Adrenal gland (tissue), 12 donors: ENCODE measurements around the gene PDE10A. TPM values are rescaled to one million over a fixed set of nuclear protein-coding genes. Genes with fewer than 3 reads are reported as not detected.
"Not testable (repeated sequence)": the region's sequence is repeated elsewhere in the genome, so short reads cannot be mapped to it uniquely, and the experiment has no call there.

Experiments used
- DNase-seq, 7 donors: peaks; one replicate each; pipeline ENCODE4 v3.0.0-alpha.2; 2019 to 2020
- H3K27ac ChIP-seq, 5 donors: fragments of 200-600 bp; sonication (generic) in 4 of 5; 1 replicate in 3 of 5; 2 replicates in 2 of 5; pipeline versions ENCODE4 v1.5.1 to v1.8.0; 2016 to 2020; ENCODE audit warnings: mild to moderate bottlenecking in 1 of 5
- H3K27me3 ChIP-seq: fragments of 200-600 bp; 2 replicates; pipeline ENCODE4 v1.8.0; 2021
- H3K36me3 ChIP-seq, 2 donors: fragments of 200-600 bp; replicated peaks in 1 of 2; 1 replicate in 1 of 2; 2 replicates in 1 of 2; pipeline versions ENCODE4 v1.5.1 to v1.8.0; 2018 to 2022
- H3K4me1 ChIP-seq, 2 donors: fragments of 200-600 bp; replicated peaks in 1 of 2; 1 replicate in 1 of 2; 2 replicates in 1 of 2; pipeline versions ENCODE4 v1.5.1 to v1.8.0; 2018 to 2021
- H3K4me3 ChIP-seq, 4 donors: fragments of 200-600 bp; sonication (generic) in 3 of 4; one replicate each; pipeline ENCODE4 v1.5.1; 2016 to 2018
- H3K9me3 ChIP-seq, 3 donors: fragments of 200-600 bp; sonication (generic) in 1 of 3; replicated peaks in 1 of 3; 1 replicate in 2 of 3; 2 replicates in 1 of 3; pipeline versions ENCODE4 v1.5.1 to v1.8.0; 2016 to 2021
- POLR2A ChIP-seq, 2 donors: fragments of 450-650 bp; IDR thresholded peaks; one replicate each; pipeline ENCODE4 v1.6.1; 2017; ENCODE audit warnings: antibody characterized with exemption in 2 of 2, mild to moderate bottlenecking in 2 of 2, moderate library complexity in 1 of 2
- WGBS, 4 donors: extraction: QIAGEN DNeasy Blood & Tissue Kit in 2 of 4; methylation state at CpG; one replicate each; pipeline versions ENCODE4 v1.1.5 to v1.1.7; 2013 to 2017; 5-methylcytosine and 5-hydroxymethylcytosine counted together
- intact Hi-C, 2 donors: fragments of 100-400 bp; cut with DNase I; formaldehyde crosslinking; loops; one replicate each; pipeline versions ENCODE4 v1.14.1 to v1.15.0; 2022 to 2023
- polyA plus RNA-seq, 3 donors: library from polyadenylated mRNA; stranded (reverse); fragments of 200-250 nt in 2 of 3; fragments of 350-450 nt in 1 of 3; fragmentation: Illumina TruSeq in 1 of 3; extraction: RNeasy Lipid Tissue Mini Kit (QIAGEN cat#74804) in 1 of 3; gene quantifications; one replicate each; pipeline ENCODE4 v1.2.3, GENCODE V29; 2013 to 2014
- total RNA-seq, 9 donors: library from RNA; depleted of rRNA in 4 of 9; stranded (reverse); fragments of >200 nt in 4 of 9; fragments of 120-200 nt in 1 of 9; fragmentation: NEBNext Ultra II Directional in 1 of 9; extraction: Animal tissue kit (Norgen Biotek cat#: 25700) in 1 of 9; gene quantifications; one replicate each; pipeline versions ENCODE4 v1.1.0 to v1.2.4, GENCODE V29; 2013 to 2023
- TF ChIP-seq, protein P1 (sequence below), 6 experiments: fragments of 450-650 bp in 4 of 6; fragments of 200-600 bp in 2 of 6; sonication (generic) in 1 of 6; IDR thresholded peaks; 1 replicate in 5 of 6; 2 replicates in 1 of 6; pipeline versions ENCODE4 v1.5.1 to v1.8.0; 2016 to 2021; ENCODE audit warnings: antibody characterized with exemption in 6 of 6, mild to moderate bottlenecking in 2 of 6, moderate library complexity in 1 of 6
- donor health status: healthy with polysubstance abuse.
- donor health status: Bipolar disorder and iron deficiency.
- donor health status: DM: yes; HTN: yes; CAD: no.
- donor health status: DM: no; HTN: no; CAD: no.
- donor health status: DM: no; HTN: no; CAD: no.
- donor health status: DM: yes; HTN: yes; CAD: no.

PDE10A gene
- total and polyA plus RNA-seq, 12 donors, result 4.0 to 199 (median 27.8) TPM

GRCh38 chr6:165469483-165469882 lies 193.6 kb downstream of the PDE10A start:
- Histone ChIP-seq H3K36me3 (no peaks in the 10 kb centered on the region), H3K27ac (no peak overlapping the region), H3K27me3 (no peaks in the 10 kb centered on the region), H3K4me1 (no peaks in the 10 kb centered on the region), H3K9me3 (no peaks in the 10 kb centered on the region), H3K4me3 (no peak overlapping the region)
- intact Hi-C loops, result no loop called here
- WGBS, 4 donors, result 88 to 95% (median 92%) methylated on average over 4 of the region's 4 CpGs
- DNase-seq, result no peak
- TF ChIP-seq, protein P1, sequence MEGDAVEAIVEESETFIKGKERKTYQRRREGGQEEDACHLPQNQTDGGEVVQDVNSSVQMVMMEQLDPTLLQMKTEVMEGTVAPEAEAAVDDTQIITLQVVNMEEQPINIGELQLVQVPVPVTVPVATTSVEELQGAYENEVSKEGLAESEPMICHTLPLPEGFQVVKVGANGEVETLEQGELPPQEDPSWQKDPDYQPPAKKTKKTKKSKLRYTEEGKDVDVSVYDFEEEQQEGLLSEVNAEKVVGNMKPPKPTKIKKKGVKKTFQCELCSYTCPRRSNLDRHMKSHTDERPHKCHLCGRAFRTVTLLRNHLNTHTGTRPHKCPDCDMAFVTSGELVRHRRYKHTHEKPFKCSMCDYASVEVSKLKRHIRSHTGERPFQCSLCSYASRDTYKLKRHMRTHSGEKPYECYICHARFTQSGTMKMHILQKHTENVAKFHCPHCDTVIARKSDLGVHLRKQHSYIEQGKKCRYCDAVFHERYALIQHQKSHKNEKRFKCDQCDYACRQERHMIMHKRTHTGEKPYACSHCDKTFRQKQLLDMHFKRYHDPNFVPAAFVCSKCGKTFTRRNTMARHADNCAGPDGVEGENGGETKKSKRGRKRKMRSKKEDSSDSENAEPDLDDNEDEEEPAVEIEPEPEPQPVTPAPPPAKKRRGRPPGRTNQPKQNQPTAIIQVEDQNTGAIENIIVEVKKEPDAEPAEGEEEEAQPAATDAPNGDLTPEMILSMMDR (IDR thresholded peaks at IDR 0.05), result no peak
- no peak for TF ChIP-seq POLR2A (IDR thresholded peaks at IDR 0.05)

DNA sequence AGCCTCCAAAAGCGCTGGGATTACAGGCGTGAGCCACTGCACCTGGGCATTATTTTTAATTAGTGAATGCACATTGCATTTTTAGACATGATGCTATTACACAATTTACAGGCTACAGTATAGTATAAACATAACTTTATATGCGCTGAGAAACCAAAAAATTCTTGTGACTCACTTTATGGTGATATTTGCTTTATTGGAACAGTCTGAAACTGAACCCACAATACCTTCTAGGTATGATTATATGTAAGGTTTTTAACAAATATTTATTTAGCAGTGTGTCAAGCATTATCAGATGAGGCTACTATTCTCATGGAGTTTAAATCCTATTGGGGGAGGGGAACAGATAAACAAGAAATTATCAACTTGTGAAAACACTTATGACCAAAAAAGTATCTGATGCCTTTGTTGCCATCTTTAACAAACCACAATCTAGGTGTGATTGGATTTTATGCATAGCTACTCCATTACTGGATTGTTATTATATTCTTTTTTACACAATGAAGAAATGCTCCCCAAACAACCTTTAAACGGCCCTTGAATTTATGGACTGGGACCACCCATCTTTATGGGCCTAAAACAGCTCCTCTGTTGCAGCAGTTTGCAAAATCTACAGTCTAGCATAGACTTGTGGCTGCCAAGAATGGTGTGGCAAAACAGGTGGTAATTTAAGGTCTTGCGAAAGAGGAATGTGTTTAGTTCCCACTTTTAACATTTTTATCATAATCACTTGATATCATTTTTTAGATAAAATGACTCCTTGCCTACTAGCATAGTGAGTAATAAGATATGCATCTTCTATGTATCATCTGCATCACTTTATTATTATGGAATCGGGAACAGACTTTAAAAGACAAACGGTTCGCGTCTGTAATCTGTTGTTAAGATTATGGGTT lies 194.5 kb downstream of the PDE10A start:
- H3K27ac ChIP-seq, result no peak overlapping the region
- intact Hi-C loops, result no loop called here
- DNase-seq, result no peak
- no peaks in the 10 kb centered on the region for H3K9me3 ChIP-seq
- H3K4me3 ChIP-seq, result no peak overlapping the region
- TF ChIP-seq, protein P1 (IDR thresholded peaks at IDR 0.05), result no peak
- no peak for TF ChIP-seq POLR2A (IDR thresholded peaks at IDR 0.05)
- 90 to 92% (median 91%) methylated on average over 9 of the region's 9 CpGs for whole genome bisulfite sequencing, 4 donors
- H3K27me3 ChIP-seq, result no peaks in the 10 kb centered on the region
- H3K36me3 ChIP-seq, result no peaks in the 10 kb centered on the region
- H3K4me1 ChIP-seq, result no peaks in the 10 kb centered on the region

DNA sequence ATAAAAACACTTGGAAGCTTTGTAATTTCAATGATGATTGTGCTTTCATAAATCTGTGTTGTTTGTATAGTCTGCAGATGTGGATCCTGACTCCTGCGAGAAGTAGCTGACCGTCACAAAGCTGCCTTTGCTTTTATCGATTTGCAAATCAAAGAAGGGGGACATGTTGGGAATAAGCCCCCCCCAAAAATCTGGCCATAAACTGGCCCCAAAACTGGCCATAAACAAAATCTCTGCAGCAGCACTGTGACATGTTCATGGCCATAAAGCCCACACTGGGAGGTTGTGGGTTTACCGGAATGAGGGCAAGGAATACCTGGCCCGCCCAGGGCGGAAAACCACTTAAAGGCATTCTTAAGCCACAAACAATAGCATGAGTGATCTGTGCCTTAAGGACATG lies 199.5 kb downstream of the PDE10A start:
- intact Hi-C loops, H3K4me3 ChIP-seq, H3K9me3 ChIP-seq, H3K4me1 ChIP-seq, H3K27me3 ChIP-seq, DNase-seq, H3K36me3 ChIP-seq, H3K27ac ChIP-seq: not testable (repeated sequence)
- WGBS, 4 donors, result 95 to 100% (median 97%) methylated on average over 6 of the region's 6 CpGs

- H3K27ac ChIP-seq, H3K4me1 ChIP-seq, H3K36me3 ChIP-seq, DNase-seq, H3K27me3 ChIP-seq, intact Hi-C loops, H3K9me3 ChIP-seq, H3K4me3 ChIP-seq: not testable (repeated sequence)
- WGBS, 4 donors, result 39 to 50% (median 41%) methylated on average over 10 to 12 of the region's 12 CpGs
These were observed 203.3 kb downstream of the PDE10A start for GRCh38 chr6:165459605-165460301.

- intact Hi-C loops, result no loop called here
- WGBS, 4 donors, result 74 to 94% (median 88%) methylated on average over 6 of the region's 6 CpGs
- no peak for DNase-seq
- H3K27me3 ChIP-seq, result no peaks in the 10 kb centered on the region
- no peaks in the 10 kb centered on the region for H3K36me3 ChIP-seq
- no peak overlapping the region for H3K4me3 ChIP-seq
- TF ChIP-seq, protein P1 (IDR thresholded peaks at IDR 0.05), result no peak
- no peak for TF ChIP-seq POLR2A (IDR thresholded peaks at IDR 0.05)
- no peak overlapping the region for H3K27ac ChIP-seq
- no peaks in the 10 kb centered on the region for H3K9me3 ChIP-seq
- H3K4me1 ChIP-seq, result peaks cover 0 to 5% of the 10 kb centered on the region in 2 donors
These were observed 204.9 kb downstream of the PDE10A start for GRCh38 chr6:165458134-165458533.
